OCI-LY7 (cell line): ENCODE data around the gene ZNF688. TPM values are rescaled to one million over a fixed set of nuclear protein-coding genes. Genes with fewer than 3 reads are reported as not detected.

ENCODE experiments used
- BruUV-seq: library from RNA; stranded (reverse); fragments of 400-500 nt; replicated peaks from 2 replicates; lab custom pipeline; 2021; lab: Mats Ljungman, UMichigan
- CTCF ChIA-PET: fragments of 300-600 bp; sonication (Branson Sonifier 250); formaldehyde crosslinking; loops from one replicate; lab custom pipeline; 2022; ENCODE audit warnings: antibody characterized with exemption; ENCODE audit not compliant: unreplicated experiment; lab: Charles Lee
- POLR2A ChIA-PET: fragments of 300-600 bp; sonication (Branson Sonifier 250); formaldehyde crosslinking; loops from one replicate; lab custom pipeline; 2022; ENCODE audit warnings: antibody characterized with exemption; lab: Charles Lee
- DNase-seq: peaks from one replicate; pipeline ENCODE4 v3.0.0-alpha.2; 2015; ENCODE audit warnings: low spot score
- H2AFZ ChIP-seq: fragments of 200-600 bp; sonication (generic), shearing (Covaris generic); 2 replicates; pipeline ENCODE4 v1.6.1; 2014; ENCODE audit warnings: mild to moderate bottlenecking, antibody characterized with exemption, low read length, moderate library complexity
- H3K27ac ChIP-seq: fragments of 200-600 bp; sonication (generic); 2 replicates; pipeline ENCODE4 v1.5.1; 2014; ENCODE audit warnings: mixed run types, low read depth, mild to moderate bottlenecking, moderate library complexity, low read length, inconsistent platforms; ENCODE audit not compliant: poor library complexity, severe bottlenecking
- H3K36me3 ChIP-seq: fragments of 200-600 bp; sonication (generic); 2 replicates; pipeline ENCODE4 v1.6.1; 2014; ENCODE audit warnings: mild to moderate bottlenecking, antibody characterized with exemption, low read length, moderate library complexity, mixed read lengths; ENCODE audit not compliant: insufficient read depth
- H3K4me1 ChIP-seq: fragments of 200-600 bp; sonication (generic); 2 replicates; pipeline ENCODE4 v1.5.1; 2014; ENCODE audit warnings: mild to moderate bottlenecking, low read length; ENCODE audit not compliant: insufficient read depth, poor library complexity, severe bottlenecking
- H3K4me2 ChIP-seq: fragments of 200-600 bp; sonication (generic); 2 replicates; pipeline ENCODE4 v1.6.1; 2014; ENCODE audit warnings: mild to moderate bottlenecking, low read length
- H3K4me3 ChIP-seq: fragments of 200-600 bp; sonication (generic); 2 replicates; pipeline ENCODE4 v1.5.1; 2014; ENCODE audit warnings: mild to moderate bottlenecking, low read depth, low read length; ENCODE audit not compliant: poor library complexity, severe bottlenecking
- H3K79me2 ChIP-seq: fragments of 200-600 bp; sonication (generic); 2 replicates; pipeline ENCODE4 v1.6.1; 2016; ENCODE audit warnings: low read depth, mild to moderate bottlenecking, low read length, moderate library complexity, mixed read lengths; ENCODE audit not compliant: insufficient read depth
- H3K9me2 ChIP-seq: fragments of 200-600 bp; sonication (generic); 2 replicates; pipeline ENCODE4 v1.6.1; 2016; ENCODE audit warnings: mild to moderate bottlenecking, low read length, mixed read lengths; ENCODE audit not compliant: insufficient read depth
- H3K9me3 ChIP-seq: fragments of 200-600 bp; sonication (generic); 2 replicates; pipeline ENCODE4 v1.6.1; 2014; ENCODE audit warnings: mild to moderate bottlenecking, mixed run types, low read length, mixed read lengths
- H4K20me1 ChIP-seq: fragments of 200-600 bp; sonication (generic); 2 replicates; pipeline ENCODE4 v1.6.1; 2014; ENCODE audit warnings: mild to moderate bottlenecking, antibody characterized with exemption, low read length, moderate library complexity, mixed read lengths; ENCODE audit not compliant: insufficient read depth
- CTCF ChIP-seq: fragments of 200-600 bp; sonication (generic); conservative IDR thresholded peaks from 2 replicates; pipeline ENCODE4 v1.5.1; 2014; ENCODE audit warnings: mild to moderate bottlenecking, antibody characterized with exemption, low read length, moderate library complexity, mixed read lengths
- EZH2phosphoT487 ChIP-seq: fragments of 200-600 bp; sonication (generic); IDR thresholded peaks from 2 replicates; pipeline ENCODE4 v1.6.1; 2018; ENCODE audit warnings: low read depth, borderline replicate concordance, mild to moderate bottlenecking, mixed run types, antibody characterized with exemption, low read length, moderate library complexity, mixed read lengths
- intact Hi-C: fragments of 100-400 bp; cut with micrococcal nuclease; formaldehyde crosslinking; loops from one replicate; pipeline ENCODE4 v1.10.0; 2022; ENCODE audit not compliant: unreplicated experiment
- total RNA-seq, 2 experiments: library from RNA; depleted of rRNA in 1 of 2; stranded (reverse); fragments of >200 nt in 1 of 2; shearing (Covaris generic) in 1 of 2; gene quantifications; 2 replicates each; pipeline ENCODE4 v1.2.3, GENCODE V29; 2014 to 2022

The ZNF688 gene
- total RNA-seq, 2 experiments from 2014 or later: 15.3 to 17.5 TPM

GRCh38 chr16:30554557-30555314 is 16.8 kb downstream of the ZNF688 start:
- Histone ChIP-seq H4K20me1 (no peaks in the 10 kb centered on the region), H2AFZ (no peak overlapping the region), H3K79me2 (peaks cover 15% of the 10 kb centered on the region; the same call in 1 of the 2 replicates), H3K9me3 (no peaks in the 10 kb centered on the region), H3K4me2 (no peak overlapping the region), H3K4me1 (peaks cover 11% of the 10 kb centered on the region), H3K27ac (no peak overlapping the region), H3K4me3 (no peak overlapping the region), H3K9me2 (no peaks in the 10 kb centered on the region), H3K36me3 (peaks cover 30% of the 10 kb centered on the region)
- TF ChIP-seq CTCF (no peak), EZH2phosphoT487 (no peak)
- intact Hi-C loops: no loop called here
- CTCF ChIA-PET: no interaction called here
- DNase-seq: no peak
- no TSS peak for BruUV-seq
- POLR2A ChIA-PET: interaction anchor here (0.7 kb wide), 1 partner anchor 40 kb away, joined by 4 read pairs; no protein-coding TSS in a partner anchor

GRCh38 chr16:30553393-30553899 is 18.1 kb downstream of the ZNF688 start:
- peaks cover 30% of the 10 kb centered on the region for H3K36me3 ChIP-seq
- H3K79me2 ChIP-seq: peaks cover 15% of the 10 kb centered on the region; the same call in 1 of the 2 replicates
- no peak overlapping the region for H3K4me2 ChIP-seq
- no peak overlapping the region for H3K27ac ChIP-seq
- intact Hi-C loops: no loop called here
- no peak overlapping the region for H2AFZ ChIP-seq
- no TSS peak for BruUV-seq
- CTCF ChIA-PET: no interaction called here
- H3K4me3 ChIP-seq: no peak overlapping the region
- H3K9me3 ChIP-seq: no peaks in the 10 kb centered on the region
- H3K4me1 ChIP-seq: peaks cover 5% of the 10 kb centered on the region
- no peak for TF ChIP-seq EZH2phosphoT487
- TF ChIP-seq CTCF: no peak
- POLR2A ChIA-PET: no interaction called here
- H4K20me1 ChIP-seq: no peaks in the 10 kb centered on the region
- no peaks in the 10 kb centered on the region for H3K9me2 ChIP-seq
- no peak for DNase-seq

GRCh38 chr16:30552956-30553355 is 18.6 kb downstream of the ZNF688 start:
- Histone ChIP-seq H3K27ac (no peak overlapping the region), H4K20me1 (no peaks in the 10 kb centered on the region), H3K4me3 (no peak overlapping the region), H3K4me1 (peaks cover 5% of the 10 kb centered on the region), H3K9me3 (no peaks in the 10 kb centered on the region), H3K4me2 (no peak overlapping the region), H3K36me3 (peaks cover 30% of the 10 kb centered on the region), H3K9me2 (no peaks in the 10 kb centered on the region), H2AFZ (no peak overlapping the region), H3K79me2 (peaks cover 15% of the 10 kb centered on the region; the same call in 1 of the 2 replicates)
- no peak for DNase-seq
- ChIA-PET CTCF (no interaction called here), POLR2A (no interaction called here)
- intact Hi-C loops: no loop called here
- TF ChIP-seq EZH2phosphoT487: no peak
- TF ChIP-seq CTCF: no peak
- BruUV-seq: no TSS peak
